ENCODE data around the gene CDC37L1.

DNA sequence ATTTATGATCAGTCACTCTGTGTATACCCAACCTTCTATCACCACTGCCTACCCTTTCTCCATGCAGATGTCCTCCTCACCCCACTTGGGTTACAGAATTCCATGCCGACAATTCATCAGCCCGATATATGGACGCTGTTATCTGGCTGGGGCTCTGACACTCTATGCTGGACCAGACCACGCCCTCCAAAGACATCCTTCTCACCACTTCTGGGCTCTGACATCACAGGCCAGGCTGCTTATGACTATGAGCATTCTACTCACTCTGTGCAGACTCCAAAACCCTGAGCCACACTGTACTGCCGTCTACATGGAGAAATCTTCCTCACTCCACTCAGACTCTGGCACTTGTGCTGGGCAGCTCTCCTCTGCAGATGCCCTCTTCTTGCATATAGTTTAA lies 69.2 kb downstream of the CDC37L1 start:
- TF ChIP-seq POLR2A (IDR thresholded peaks at IDR 0.05) (no peak), POLR2AphosphoS5 (IDR thresholded peaks at IDR 0.05; ENCODE audit: insufficient read depth in 1 of 2, low read depth in 1 of 2) (no peak)
- TF ChIP-seq, protein P1, sequence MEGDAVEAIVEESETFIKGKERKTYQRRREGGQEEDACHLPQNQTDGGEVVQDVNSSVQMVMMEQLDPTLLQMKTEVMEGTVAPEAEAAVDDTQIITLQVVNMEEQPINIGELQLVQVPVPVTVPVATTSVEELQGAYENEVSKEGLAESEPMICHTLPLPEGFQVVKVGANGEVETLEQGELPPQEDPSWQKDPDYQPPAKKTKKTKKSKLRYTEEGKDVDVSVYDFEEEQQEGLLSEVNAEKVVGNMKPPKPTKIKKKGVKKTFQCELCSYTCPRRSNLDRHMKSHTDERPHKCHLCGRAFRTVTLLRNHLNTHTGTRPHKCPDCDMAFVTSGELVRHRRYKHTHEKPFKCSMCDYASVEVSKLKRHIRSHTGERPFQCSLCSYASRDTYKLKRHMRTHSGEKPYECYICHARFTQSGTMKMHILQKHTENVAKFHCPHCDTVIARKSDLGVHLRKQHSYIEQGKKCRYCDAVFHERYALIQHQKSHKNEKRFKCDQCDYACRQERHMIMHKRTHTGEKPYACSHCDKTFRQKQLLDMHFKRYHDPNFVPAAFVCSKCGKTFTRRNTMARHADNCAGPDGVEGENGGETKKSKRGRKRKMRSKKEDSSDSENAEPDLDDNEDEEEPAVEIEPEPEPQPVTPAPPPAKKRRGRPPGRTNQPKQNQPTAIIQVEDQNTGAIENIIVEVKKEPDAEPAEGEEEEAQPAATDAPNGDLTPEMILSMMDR (IDR thresholded peaks at IDR 0.05): no peak

Measured in vagina (tissue), 2 donors.